Frontal cortex (tissue), 4 donors: ENCODE results near the gene DRC1. TPM values are rescaled to one million over a fixed set of nuclear protein-coding genes. Genes with fewer than 3 reads are reported as not detected.
A peak's percentile ranks its signal among the peaks of the same experiment; 100 is the strongest.

Experiments used
- DNase-seq, 2 donors: peaks; one replicate each; pipeline ENCODE4 v3.0.0; 2012; ENCODE audit warnings: low spot score in 2 of 2
- FAIRE-seq: peaks from 2 replicates; lab custom pipeline; 2012; peaks lifted over from hg19 to GRCh38; lab: Jason Lieb, UNC
- total RNA-seq: library from RNA; depleted of rRNA; stranded (reverse); fragments of >200 nt; gene quantifications from one replicate; pipeline ENCODE4 v1.2.3, GENCODE V29; 2014
- donor health status: control.
- donor health status: control.
- donor health status: control.

The DRC1 gene
- total RNA-seq, 1 donor from 2014 or later: 9.0 TPM

GRCh38 chr2:26485099-26485498, 83.4 kb downstream of the DRC1 start:
- DNase-seq (no peak), FAIRE-seq (no peak)

- FAIRE-seq: no peak
- no peak for DNase-seq
Observed at GRCh38 chr2:26485725-26486418, 84.2 kb downstream of the DRC1 start.

- FAIRE-seq (no peak), DNase-seq (no peak)
Observed at GRCh38 chr2:26486789-26487188, 85.1 kb downstream of the DRC1 start.

GRCh38 chr2:26487192-26487591, 85.5 kb downstream of the DRC1 start:
- DNase-seq: no peak
- no peak for FAIRE-seq

GRCh38 chr2:26488463-26489212, 86.9 kb downstream of the DRC1 start:
- DNase-seq (no peak), FAIRE-seq (no peak)

GRCh38 chr2:26489213-26489850, 87.6 kb downstream of the DRC1 start:
- no peak for DNase-seq

GRCh38 chr2:26491563-26492167, 89.9 kb downstream of the DRC1 start:
- FAIRE-seq (no peak), DNase-seq (no peak)

More at GRCh38 chr2:26489213-26489850, 87.6 kb downstream of the DRC1 start:
- no peak for FAIRE-seq

GRCh38 chr2:26492749-26493515, 91.2 kb downstream of the DRC1 start:
- DNase-seq: no peak
- FAIRE-seq: no peak

GRCh38 chr2:26493566-26493965, 91.8 kb downstream of the DRC1 start:
- FAIRE-seq (no peak), DNase-seq (no peak)

GRCh38 chr2:26494199-26494598, 92.5 kb downstream of the DRC1 start:
- DNase-seq (no peak), FAIRE-seq (no peak)

GRCh38 chr2:26494891-26495290, 93.2 kb downstream of the DRC1 start:
- no peak for DNase-seq
- FAIRE-seq: no peak

GRCh38 chr2:26495705-26496297, 94.1 kb downstream of the DRC1 start:
- DNase-seq: no peak
- FAIRE-seq: no peak

- DNase-seq (no peak), FAIRE-seq (no peak)
Observed at GRCh38 chr2:26500406-26500805, 98.7 kb downstream of the DRC1 start.

GRCh38 chr2:26503231-26503880, 101.6 kb downstream of the DRC1 start:
- DNase-seq: peak; percentile 69 to 86
- no peak for FAIRE-seq

GRCh38 chr2:26504002-26504401, 102.3 kb downstream of the DRC1 start:
- DNase-seq: no peak
- FAIRE-seq: no peak

GRCh38 chr2:26506279-26506678, 104.6 kb downstream of the DRC1 start:
- FAIRE-seq (no peak), DNase-seq (no peak)
